T-helper 22 cell (primary cell): ENCODE results near the gene DTWD1.
"Not testable (repeated sequence)": the region's sequence is repeated elsewhere in the genome, so short reads cannot be mapped to it uniquely, and the experiment has no call there.

Experiments
- DNase-seq: peaks from one replicate; pipeline ENCODE4 v3.0.0-alpha.2; 2020; ENCODE audit warnings: low read depth

The DTWD1 gene

GRCh38 chr15:49620658-49621368 lies at the start of gene DTWD1, which contains the start of gene FAM227B:
DTWD1 (plus strand) TSS chr15:49621048; CDS start chr15:49625168, 4,120 bp downstream.
FAM227B (minus strand) TSS chr15:49620818; CDS start chr15:49615171, 5,647 bp downstream.
- peak; percentile 89 for DNase-seq

GRCh38 chr15:49573421-49573820 lies 47.4 kb upstream of the DTWD1 start:
- no peak for DNase-seq

GRCh38 chr15:49589030-49589429 lies 31.8 kb upstream of the DTWD1 start:
- no peak for DNase-seq

- not testable (repeated sequence) for DNase-seq
Measured at GRCh38 chr15:49592829-49593316, 28.0 kb upstream of the DTWD1 start.

GRCh38 chr15:49604625-49605409 lies 16.0 kb upstream of the DTWD1 start:
- no peak for DNase-seq

GRCh38 chr15:49605588-49605987 lies 15.3 kb upstream of the DTWD1 start:
- DNase-seq: no peak

GRCh38 chr15:49606594-49606993 lies 14.3 kb upstream of the DTWD1 start:
- no peak for DNase-seq

GRCh38 chr15:49610157-49610918 lies 10.5 kb upstream of the DTWD1 start:
- DNase-seq: no peak

GRCh38 chr15:49612240-49612639 lies 8.6 kb upstream of the DTWD1 start:
- DNase-seq: not testable (repeated sequence)

- DNase-seq: no peak
Measured at GRCh38 chr15:49619226-49619625, 1.6 kb upstream of the DTWD1 start.

- no peak for DNase-seq
Measured at GRCh38 chr15:49620199-49620598, 649 bp upstream of the DTWD1 start.

GRCh38 chr15:49621401-49621811 lies 558 bp downstream of the DTWD1 start:
- no peak for DNase-seq

GRCh38 chr15:49621887-49622286 lies 1.0 kb downstream of the DTWD1 start:
- no peak for DNase-seq

- DNase-seq: no peak
Measured at GRCh38 chr15:49622561-49622960, 1.7 kb downstream of the DTWD1 start.

- DNase-seq: no peak
Measured at GRCh38 chr15:49624056-49624455, 3.2 kb downstream of the DTWD1 start.

GRCh38 chr15:49625460-49626036 lies 4.7 kb downstream of the DTWD1 start:
- DNase-seq: no peak

GRCh38 chr15:49627407-49627877 lies 6.6 kb downstream of the DTWD1 start:
- no peak for DNase-seq

- DNase-seq: no peak
Measured at GRCh38 chr15:49628379-49628778, 7.5 kb downstream of the DTWD1 start.

GRCh38 chr15:49637857-49638256 lies 17.0 kb downstream of the DTWD1 start:
- DNase-seq: no peak

GRCh38 chr15:49644364-49644794 lies 23.5 kb downstream of the DTWD1 start:
- DNase-seq: no peak

- DNase-seq: no peak
Measured at GRCh38 chr15:49645277-49645676, 24.4 kb downstream of the DTWD1 start.

- no peak for DNase-seq
Measured at GRCh38 chr15:49645941-49646340, 25.1 kb downstream of the DTWD1 start.
